Measurements from ENCODE around the gene ACKR3. TPM values are rescaled to one million over a fixed set of nuclear protein-coding genes. Genes with fewer than 3 reads are reported as not detected.
A peak's percentile ranks its signal among the peaks of the same experiment; 100 is the strongest.

Gene ACKR3
- total RNA-seq, 1 donor from 2014 or later = 9.1 TPM

GRCh38 chr2:236574424-236575145 is 5.0 kb downstream of the ACKR3 start:
- DNase-seq (no peak), ATAC-seq (no peak)
- H3K4me3 ChIP-seq = no peak overlapping the region
- H3K9me3 ChIP-seq = no peaks in the 10 kb centered on the region
- TF ChIP-seq, protein P1, sequence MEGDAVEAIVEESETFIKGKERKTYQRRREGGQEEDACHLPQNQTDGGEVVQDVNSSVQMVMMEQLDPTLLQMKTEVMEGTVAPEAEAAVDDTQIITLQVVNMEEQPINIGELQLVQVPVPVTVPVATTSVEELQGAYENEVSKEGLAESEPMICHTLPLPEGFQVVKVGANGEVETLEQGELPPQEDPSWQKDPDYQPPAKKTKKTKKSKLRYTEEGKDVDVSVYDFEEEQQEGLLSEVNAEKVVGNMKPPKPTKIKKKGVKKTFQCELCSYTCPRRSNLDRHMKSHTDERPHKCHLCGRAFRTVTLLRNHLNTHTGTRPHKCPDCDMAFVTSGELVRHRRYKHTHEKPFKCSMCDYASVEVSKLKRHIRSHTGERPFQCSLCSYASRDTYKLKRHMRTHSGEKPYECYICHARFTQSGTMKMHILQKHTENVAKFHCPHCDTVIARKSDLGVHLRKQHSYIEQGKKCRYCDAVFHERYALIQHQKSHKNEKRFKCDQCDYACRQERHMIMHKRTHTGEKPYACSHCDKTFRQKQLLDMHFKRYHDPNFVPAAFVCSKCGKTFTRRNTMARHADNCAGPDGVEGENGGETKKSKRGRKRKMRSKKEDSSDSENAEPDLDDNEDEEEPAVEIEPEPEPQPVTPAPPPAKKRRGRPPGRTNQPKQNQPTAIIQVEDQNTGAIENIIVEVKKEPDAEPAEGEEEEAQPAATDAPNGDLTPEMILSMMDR (IDR thresholded peaks at IDR 0.05) = no peak
- no peak overlapping the region for H3K27ac ChIP-seq
- H3K36me3 ChIP-seq = no peaks in the 10 kb centered on the region
- peaks cover 5% of the 10 kb centered on the region for H3K27me3 ChIP-seq
- intact Hi-C loops (cut with DNase I) = no loop called here
- H3K4me1 ChIP-seq = peaks cover 10% of the 10 kb centered on the region

- TF ChIP-seq, protein P1 (IDR thresholded peaks at IDR 0.05) = no peak
- Histone ChIP-seq H3K27ac (no peak overlapping the region), H3K4me1 (peaks cover 4% of the 10 kb centered on the region), H3K27me3 (peaks cover 5% of the 10 kb centered on the region), H3K9me3 (no peaks in the 10 kb centered on the region), H3K4me3 (no peak overlapping the region), H3K36me3 (peaks cover under 1% of the 10 kb centered on the region)
- ATAC-seq (no peak), DNase-seq (no peak)
- intact Hi-C loops (cut with DNase I) = no loop called here
Measured at GRCh38 chr2:236575510-236575909, 5.9 kb downstream of the ACKR3 start.

DNA sequence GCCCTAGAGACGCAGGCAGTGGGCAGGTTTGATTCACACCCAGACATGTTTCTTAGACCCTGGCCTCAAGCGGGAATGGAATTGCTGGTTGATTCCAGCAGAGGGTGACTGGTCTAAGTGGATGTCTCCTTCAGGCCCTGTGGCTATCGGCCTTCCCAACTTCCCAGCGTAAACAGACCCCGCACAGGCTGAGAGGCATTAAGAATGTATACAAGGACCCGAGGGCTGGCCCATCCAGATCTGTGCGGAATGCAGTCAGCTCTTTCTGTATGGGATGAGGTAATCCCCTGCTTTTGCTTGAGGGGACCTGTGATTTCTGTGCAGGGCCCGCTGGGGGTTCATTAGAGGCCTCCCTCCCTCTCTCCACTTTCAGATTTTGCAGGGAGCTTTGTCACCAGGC is 6.5 kb downstream of the ACKR3 start:
- peaks cover under 1% of the 10 kb centered on the region for H3K27me3 ChIP-seq
- intact Hi-C loops (cut with DNase I) = no loop called here
- H3K36me3 ChIP-seq = peaks cover 6% of the 10 kb centered on the region
- peak; percentile 26 for ATAC-seq
- no peak overlapping the region for H3K27ac ChIP-seq
- H3K4me3 ChIP-seq = no peak overlapping the region
- no peaks in the 10 kb centered on the region for H3K4me1 ChIP-seq
- TF ChIP-seq, protein P1 (IDR thresholded peaks at IDR 0.05) = no peak
- H3K9me3 ChIP-seq = no peaks in the 10 kb centered on the region
- DNase-seq = no peak

- intact Hi-C loops (cut with DNase I) = no loop called here
Measured at GRCh38 chr2:236576953-236577352, 7.3 kb downstream of the ACKR3 start.

GRCh38 chr2:236577481-236578410 is 8.1 kb downstream of the ACKR3 start:
- ATAC-seq = peak; percentile 42
- intact Hi-C loops (cut with DNase I) = no loop called here
- no peaks in the 10 kb centered on the region for H3K9me3 ChIP-seq
- no peak overlapping the region for H3K27ac ChIP-seq
- H3K4me3 ChIP-seq = no peak overlapping the region
- peaks cover 11% of the 10 kb centered on the region for H3K36me3 ChIP-seq
- TF ChIP-seq, protein P1 (IDR thresholded peaks at IDR 0.05) = no peak
- H3K27me3 ChIP-seq = no peaks in the 10 kb centered on the region
- no peaks in the 10 kb centered on the region for H3K4me1 ChIP-seq
- DNase-seq = no peak

More at GRCh38 chr2:236576953-236577352, 7.3 kb downstream of the ACKR3 start:
- Histone ChIP-seq H3K9me3 (no peaks in the 10 kb centered on the region), H3K27ac (no peak overlapping the region), H3K4me1 (no peaks in the 10 kb centered on the region), H3K36me3 (peaks cover 11% of the 10 kb centered on the region), H3K27me3 (no peaks in the 10 kb centered on the region), H3K4me3 (no peak overlapping the region)
- ATAC-seq (no peak), DNase-seq (no peak)
- TF ChIP-seq, protein P1 (IDR thresholded peaks at IDR 0.05) = no peak
